Mesothelial cell of epicardium (in vitro differentiated cells): Measurements from ENCODE around the gene CNGB1. TPM values are rescaled to one million over a fixed set of nuclear protein-coding genes. Genes with fewer than 3 reads are reported as not detected.

Experiments
- DNase-seq, 2 experiments: peaks; one replicate each; pipeline ENCODE4 v3.0.0; 2021; ENCODE audit warnings: low spot score in 2 of 2; ENCODE audit not compliant: unreplicated experiment in 2 of 2
- H3K27ac Mint-ChIP-seq: 2 replicates; pipeline ENCODE4 v1.8.0; 2021; ENCODE audit warnings: mixed read lengths
- H3K27me3 Mint-ChIP-seq: 2 replicates; pipeline ENCODE4 v1.8.0; 2021; ENCODE audit warnings: low read depth, mixed read lengths
- H3K36me3 Mint-ChIP-seq: 2 replicates; pipeline ENCODE4 v1.8.0; 2021; ENCODE audit warnings: mixed read lengths
- H3K4me1 Mint-ChIP-seq: 2 replicates; pipeline ENCODE4 v1.8.0; 2021; ENCODE audit warnings: mixed read lengths
- H3K4me3 Mint-ChIP-seq: 2 replicates; pipeline ENCODE4 v1.8.0; 2021; ENCODE audit warnings: mild to moderate bottlenecking, moderate library complexity, mixed read lengths
- H3K9me3 Mint-ChIP-seq: 2 replicates; pipeline ENCODE4 v1.8.0; 2021; ENCODE audit warnings: mixed read lengths
- total RNA-seq: library from RNA; stranded (reverse); gene quantifications from 3 replicates; pipeline ENCODE4 v1.2.1, GENCODE V29; 2021
- TF ChIP-seq, protein P1 (sequence below): fragments of 200-600 bp; sonication (generic); IDR thresholded peaks from one replicate; pipeline ENCODE4 v1.5.0; 2021; ENCODE audit warnings: antibody characterized with exemption; ENCODE audit not compliant: unreplicated experiment

Gene CNGB1
- total RNA-seq, 1 donor from 2014 or later = 0.07 TPM

DNA sequence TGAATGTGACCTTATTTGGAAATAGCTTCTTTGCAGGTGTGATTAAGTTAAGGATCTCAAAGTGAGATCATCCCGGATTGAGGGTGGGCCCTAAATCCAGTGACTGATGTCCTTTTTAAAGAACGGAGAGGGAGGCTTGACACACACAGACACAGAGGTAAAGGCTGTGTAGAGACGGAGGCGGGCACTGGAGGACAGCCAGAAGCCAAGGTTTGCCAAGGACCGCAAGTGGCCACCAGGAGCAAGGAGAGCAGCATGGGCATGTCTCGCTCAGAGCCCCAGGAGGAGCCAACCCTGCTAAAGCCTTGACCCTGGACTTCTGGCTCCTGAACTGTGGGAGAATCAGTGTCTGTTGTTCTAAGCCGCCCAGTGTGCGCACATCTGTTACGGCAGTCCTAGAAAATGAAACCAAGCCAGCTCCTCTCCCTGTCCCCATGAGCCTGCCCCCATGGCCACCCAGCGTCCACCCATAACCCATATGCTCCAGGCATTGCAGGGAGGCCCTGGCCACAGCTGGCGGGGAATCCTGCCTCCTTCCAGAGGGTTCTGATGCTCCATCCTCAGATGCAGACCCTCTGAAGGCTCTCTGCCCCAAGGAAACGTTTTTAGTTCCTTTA, 15.2 kb downstream of the CNGB1 start:
- Mint-ChIP-seq H3K27me3 (no peaks in the 10 kb centered on the region), H3K36me3 (no peaks in the 10 kb centered on the region), H3K4me3 (no peak overlapping the region), H3K9me3 (no peaks in the 10 kb centered on the region), H3K27ac (no peak overlapping the region), H3K4me1 (peaks cover 20% of the 10 kb centered on the region)
- TF ChIP-seq, protein P1, sequence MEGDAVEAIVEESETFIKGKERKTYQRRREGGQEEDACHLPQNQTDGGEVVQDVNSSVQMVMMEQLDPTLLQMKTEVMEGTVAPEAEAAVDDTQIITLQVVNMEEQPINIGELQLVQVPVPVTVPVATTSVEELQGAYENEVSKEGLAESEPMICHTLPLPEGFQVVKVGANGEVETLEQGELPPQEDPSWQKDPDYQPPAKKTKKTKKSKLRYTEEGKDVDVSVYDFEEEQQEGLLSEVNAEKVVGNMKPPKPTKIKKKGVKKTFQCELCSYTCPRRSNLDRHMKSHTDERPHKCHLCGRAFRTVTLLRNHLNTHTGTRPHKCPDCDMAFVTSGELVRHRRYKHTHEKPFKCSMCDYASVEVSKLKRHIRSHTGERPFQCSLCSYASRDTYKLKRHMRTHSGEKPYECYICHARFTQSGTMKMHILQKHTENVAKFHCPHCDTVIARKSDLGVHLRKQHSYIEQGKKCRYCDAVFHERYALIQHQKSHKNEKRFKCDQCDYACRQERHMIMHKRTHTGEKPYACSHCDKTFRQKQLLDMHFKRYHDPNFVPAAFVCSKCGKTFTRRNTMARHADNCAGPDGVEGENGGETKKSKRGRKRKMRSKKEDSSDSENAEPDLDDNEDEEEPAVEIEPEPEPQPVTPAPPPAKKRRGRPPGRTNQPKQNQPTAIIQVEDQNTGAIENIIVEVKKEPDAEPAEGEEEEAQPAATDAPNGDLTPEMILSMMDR = no peak
- DNase-seq = no peak

DNA sequence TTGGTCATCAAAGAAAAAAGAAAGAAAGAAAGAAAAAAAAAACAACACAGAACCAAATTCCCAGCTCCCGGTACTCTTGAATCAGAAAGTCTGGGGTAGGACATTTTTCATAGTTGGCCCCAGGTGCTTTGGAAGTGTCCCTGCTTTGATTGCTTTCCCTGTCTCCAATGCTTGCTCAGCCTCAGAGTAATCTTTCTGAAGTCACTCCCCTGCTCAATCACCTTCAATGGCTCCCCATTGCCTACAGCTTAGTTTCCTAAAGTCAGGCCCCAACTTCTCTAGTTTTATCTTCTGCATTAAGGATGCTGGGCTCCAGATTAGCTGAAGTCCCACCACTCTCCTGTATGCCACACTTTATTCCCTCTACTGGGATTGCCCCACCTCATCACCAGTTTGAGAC, 17.1 kb downstream of the CNGB1 start:
- Mint-ChIP-seq H3K9me3 (no peaks in the 10 kb centered on the region), H3K4me3 (no peak overlapping the region), H3K36me3 (no peaks in the 10 kb centered on the region), H3K4me1 (peaks cover 11% of the 10 kb centered on the region), H3K27me3 (no peaks in the 10 kb centered on the region), H3K27ac (no peak overlapping the region)
- no peak for DNase-seq
- TF ChIP-seq, protein P1 = no peak

DNA sequence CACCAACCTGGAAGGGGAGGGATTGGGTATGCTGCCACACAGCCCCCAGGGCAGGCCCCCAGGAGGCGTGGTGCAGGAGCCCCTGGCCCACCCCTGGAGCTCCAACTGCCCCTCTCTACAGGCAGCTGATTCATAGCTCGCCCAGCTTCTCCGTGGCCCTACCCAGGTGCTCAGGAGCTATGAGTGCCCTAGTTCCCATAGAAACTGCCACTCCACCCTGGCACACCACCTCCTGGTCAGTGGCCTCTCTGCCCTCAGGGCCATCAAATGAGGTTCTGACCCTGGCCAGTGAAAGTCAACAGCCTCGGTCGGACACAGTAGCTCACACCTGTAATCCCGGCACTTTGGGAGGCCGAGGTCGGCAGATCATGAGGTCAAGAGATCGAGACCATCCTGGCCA, 18.0 kb downstream of the CNGB1 start:
- H3K36me3 Mint-ChIP-seq = no peaks in the 10 kb centered on the region
- H3K27me3 Mint-ChIP-seq = no peaks in the 10 kb centered on the region
- no peak overlapping the region for H3K27ac Mint-ChIP-seq
- TF ChIP-seq, protein P1 = no peak
- no peak for DNase-seq
- no peaks in the 10 kb centered on the region for H3K9me3 Mint-ChIP-seq
- H3K4me3 Mint-ChIP-seq = no peak overlapping the region
- H3K4me1 Mint-ChIP-seq = peaks cover 4% of the 10 kb centered on the region

DNA sequence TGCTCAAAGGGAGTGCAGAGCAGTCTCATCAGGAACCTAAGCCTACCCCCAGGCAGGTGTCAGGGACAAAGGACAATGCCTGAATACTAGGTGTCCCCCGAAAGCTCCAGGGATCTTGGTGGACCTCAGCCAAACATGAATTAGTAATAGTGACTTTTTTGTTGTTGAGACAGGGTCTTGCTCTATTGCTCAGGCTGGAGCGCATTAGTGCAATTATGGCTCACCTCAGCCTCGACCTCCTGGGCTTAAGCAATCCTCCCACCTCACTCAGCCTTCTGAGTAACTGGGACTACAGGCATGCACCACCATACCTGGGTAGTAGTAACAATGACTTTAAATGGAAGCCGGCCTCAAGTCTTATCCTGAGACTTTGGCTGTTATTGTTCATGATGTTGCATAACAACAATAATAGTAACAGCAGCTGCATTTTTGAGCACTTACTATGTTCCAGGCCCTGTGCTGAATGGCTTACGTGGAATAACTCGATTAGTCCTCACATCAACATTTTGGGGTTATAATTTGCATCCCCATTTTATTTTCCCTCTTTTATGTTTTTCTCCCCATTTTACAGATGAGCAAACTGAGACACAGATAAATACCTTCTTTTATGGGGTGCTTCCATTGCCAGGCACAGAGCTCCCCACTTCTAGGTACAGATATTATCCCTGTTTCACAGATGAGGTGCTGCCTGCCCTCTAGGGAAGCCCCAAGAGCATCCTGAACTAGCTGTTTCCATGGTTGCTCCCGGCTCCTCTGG, 19.5 kb downstream of the CNGB1 start:
- peaks cover 3% of the 10 kb centered on the region for H3K4me1 Mint-ChIP-seq
- no peaks in the 10 kb centered on the region for H3K36me3 Mint-ChIP-seq
- H3K27ac Mint-ChIP-seq = no peak overlapping the region
- no peaks in the 10 kb centered on the region for H3K27me3 Mint-ChIP-seq
- no peak for DNase-seq
- no peaks in the 10 kb centered on the region for H3K9me3 Mint-ChIP-seq
- TF ChIP-seq, protein P1 = no peak
- H3K4me3 Mint-ChIP-seq = no peak overlapping the region

DNA sequence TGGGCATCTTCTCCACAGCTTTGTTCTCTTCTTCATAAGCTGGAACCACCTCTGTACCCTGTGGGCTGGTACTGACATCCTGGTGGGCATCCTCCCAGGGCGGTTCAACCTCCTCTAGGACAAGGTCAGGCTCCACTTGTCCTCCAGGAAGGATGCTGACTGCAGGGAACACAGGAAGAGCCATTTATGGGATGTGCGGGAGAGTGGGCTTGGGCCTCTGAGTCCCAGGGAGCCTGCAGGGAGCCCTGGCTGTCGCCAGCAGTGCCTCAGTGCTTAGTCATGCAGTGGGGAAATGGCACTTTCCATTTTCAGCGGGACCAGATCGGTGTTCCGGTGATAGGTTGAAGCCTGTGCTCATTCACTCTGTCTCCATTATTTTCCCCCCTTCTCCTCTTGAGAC, 20.5 kb downstream of the CNGB1 start:
- Mint-ChIP-seq H3K27ac (no peak overlapping the region), H3K27me3 (peaks cover 2% of the 10 kb centered on the region)
- TF ChIP-seq, protein P1 = no peak

More for the DNA sequence above, 20.5 kb downstream of the CNGB1 start:
- Mint-ChIP-seq H3K36me3 (no peaks in the 10 kb centered on the region), H3K4me1 (peaks cover under 1% of the 10 kb centered on the region), H3K9me3 (no peaks in the 10 kb centered on the region), H3K4me3 (no peak overlapping the region)
- DNase-seq = no peak
